CD4-positive, alpha-beta T cell treated with Interleukin-15 for 1 hour (primary cell): ENCODE measurements around the gene ZNF787.
"Not testable (repeated sequence)": the region's sequence is repeated elsewhere in the genome, so short reads cannot be mapped to it uniquely, and the experiment has no call there.

ENCODE experiments used
- DNase-seq: peaks from one replicate; pipeline ENCODE4 v3.0.0-alpha.2; 2020

ZNF787 gene

GRCh38 chr19:56119582-56119978 is 1.5 kb downstream of the ZNF787 start:
- no peak for DNase-seq

GRCh38 chr19:56118666-56119581 is 2.2 kb downstream of the ZNF787 start:
- no peak for DNase-seq

- no peak for DNase-seq
Observed at GRCh38 chr19:56117889-56118288, 3.2 kb downstream of the ZNF787 start.

GRCh38 chr19:56117376-56117884 is 3.7 kb downstream of the ZNF787 start:
- no peak for DNase-seq

GRCh38 chr19:56116606-56117005 is 4.5 kb downstream of the ZNF787 start:
- no peak for DNase-seq

GRCh38 chr19:56115490-56115889 is 5.6 kb downstream of the ZNF787 start:
- no peak for DNase-seq

- no peak for DNase-seq
Observed at GRCh38 chr19:56114778-56115110, 6.4 kb downstream of the ZNF787 start.

GRCh38 chr19:56114051-56114777 is 6.9 kb downstream of the ZNF787 start:
- no peak for DNase-seq

- peak; percentile 46 for DNase-seq
Observed at GRCh38 chr19:56113074-56113632, 7.9 kb downstream of the ZNF787 start.

- DNase-seq: no peak
Observed at GRCh38 chr19:56112313-56112709, 8.8 kb downstream of the ZNF787 start.

- peak; percentile 79 for DNase-seq
Observed at GRCh38 chr19:56111601-56112312, 9.3 kb downstream of the ZNF787 start.

GRCh38 chr19:56110515-56111448 is 10.3 kb downstream of the ZNF787 start:
- DNase-seq: no peak

GRCh38 chr19:56109226-56109625 is 11.9 kb downstream of the ZNF787 start:
- no peak for DNase-seq

- DNase-seq: no peak
Observed at GRCh38 chr19:56108447-56109195, 12.5 kb downstream of the ZNF787 start.

- no peak for DNase-seq
Observed at GRCh38 chr19:56107626-56108351, 13.3 kb downstream of the ZNF787 start.

- no peak for DNase-seq
Observed at GRCh38 chr19:56106993-56107392, 14.1 kb downstream of the ZNF787 start.

- DNase-seq: no peak
Observed at GRCh38 chr19:56106397-56106849, 14.7 kb downstream of the ZNF787 start.

- DNase-seq: not testable (repeated sequence)
Observed at GRCh38 chr19:56105831-56106396, 15.2 kb downstream of the ZNF787 start.

- peak; percentile 62 for DNase-seq
Observed at GRCh38 chr19:56105090-56105701, 15.9 kb downstream of the ZNF787 start.
